ENCODE measurements around the gene DUSP10.

Gene DUSP10

DNA sequence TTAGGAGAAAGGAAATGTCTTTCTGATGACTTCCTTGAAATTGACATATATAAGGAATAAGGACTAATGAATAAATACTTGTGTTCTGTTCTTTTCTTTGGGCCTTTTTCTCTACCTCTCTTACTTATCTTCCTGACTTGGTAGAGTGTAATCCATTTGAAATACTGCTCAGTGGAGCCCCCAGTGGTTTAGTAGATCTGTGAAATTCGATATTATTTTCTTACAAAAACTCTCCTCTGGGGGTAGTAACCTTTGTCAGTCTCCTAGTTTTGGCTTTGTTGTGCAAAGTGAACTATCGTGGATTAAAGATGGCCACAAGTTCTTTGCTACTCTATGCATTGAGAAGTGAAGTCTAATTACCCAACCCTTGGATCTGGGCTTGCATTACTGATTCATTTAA is 48.8 kb downstream of the DUSP10 start:
- no peak for DNase-seq (ENCODE audit: low read depth)

DNA sequence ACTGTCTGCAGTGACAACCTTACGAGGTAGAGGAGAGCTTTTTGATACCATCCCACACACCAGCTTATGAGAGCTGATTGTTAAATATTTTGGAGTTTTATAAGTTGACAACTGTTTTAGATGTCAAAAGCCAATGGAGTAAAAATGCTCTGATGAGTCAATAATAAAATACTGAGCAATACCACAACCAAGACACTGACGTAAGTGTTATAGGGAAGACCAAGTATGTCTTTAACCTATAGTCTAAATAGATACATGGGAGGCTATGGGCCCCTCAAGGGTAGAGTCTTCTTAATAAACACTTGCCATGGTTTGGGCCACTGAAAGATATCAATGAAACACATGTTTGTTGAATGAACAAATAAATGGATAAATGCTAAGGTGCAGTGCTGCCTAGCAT is 49.2 kb downstream of the DUSP10 start:
- DNase-seq (ENCODE audit: low read depth): no peak

DNA sequence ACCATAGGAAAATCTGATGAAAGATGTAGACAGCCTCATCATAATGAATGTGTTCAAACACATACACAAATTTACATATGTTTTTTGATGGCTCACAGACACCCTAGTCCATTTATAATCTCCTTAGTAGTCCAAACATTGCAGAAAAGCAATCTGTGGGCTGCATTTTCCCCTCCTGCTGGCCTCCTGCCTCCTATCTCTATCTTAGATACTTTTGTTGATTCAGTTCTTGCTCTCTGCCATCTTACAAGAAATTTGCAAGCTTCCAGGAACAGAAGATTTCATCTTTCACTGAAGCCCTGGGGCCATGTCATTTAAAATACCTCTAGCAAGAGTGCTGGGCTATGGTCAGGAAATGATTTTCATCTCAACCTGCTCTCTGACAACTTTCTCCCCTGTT is 50.6 kb downstream of the DUSP10 start:
- no peak for DNase-seq (ENCODE audit: low read depth)

DNA sequence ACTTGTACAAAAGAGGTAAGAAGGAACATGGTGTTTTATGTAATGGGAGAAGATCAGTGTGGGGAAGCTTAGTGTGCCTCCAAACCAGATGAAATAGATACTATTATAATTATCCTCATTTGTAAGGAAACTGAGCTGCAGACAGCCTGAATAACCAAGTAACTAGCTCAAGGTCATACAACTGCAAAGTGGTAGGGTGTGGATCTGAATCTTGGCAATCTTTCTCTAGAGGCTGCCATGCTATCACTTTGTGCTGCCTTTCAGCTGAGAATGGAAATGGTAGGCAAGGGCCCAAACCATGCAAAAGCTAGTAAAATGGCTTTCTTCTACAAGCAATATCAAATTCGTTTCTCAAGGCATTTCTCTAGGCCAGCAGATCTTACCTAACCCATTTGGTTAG is 51.0 kb downstream of the DUSP10 start:
- no peak for DNase-seq (ENCODE audit: low read depth)

DNA sequence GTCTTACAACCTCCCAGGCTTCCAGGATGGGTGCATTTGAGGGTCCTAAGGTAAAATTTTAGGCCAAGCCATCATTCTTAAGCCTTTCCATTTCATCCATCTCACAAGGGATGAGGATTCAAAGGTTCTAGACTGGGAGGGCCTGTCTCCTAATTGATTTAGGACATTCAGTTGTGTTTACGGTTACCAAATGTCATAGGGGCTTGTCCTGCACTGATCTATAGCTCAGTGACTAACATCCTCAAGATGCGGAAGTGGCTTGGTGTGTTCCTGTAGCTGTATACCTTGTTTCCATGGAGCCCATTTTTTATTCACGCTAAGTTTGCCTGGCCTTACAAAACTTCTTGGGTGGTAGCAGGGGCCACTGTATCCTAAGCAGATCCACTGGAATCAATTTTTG is 52.8 kb downstream of the DUSP10 start:
- DNase-seq (ENCODE audit: low read depth): no peak

DNA sequence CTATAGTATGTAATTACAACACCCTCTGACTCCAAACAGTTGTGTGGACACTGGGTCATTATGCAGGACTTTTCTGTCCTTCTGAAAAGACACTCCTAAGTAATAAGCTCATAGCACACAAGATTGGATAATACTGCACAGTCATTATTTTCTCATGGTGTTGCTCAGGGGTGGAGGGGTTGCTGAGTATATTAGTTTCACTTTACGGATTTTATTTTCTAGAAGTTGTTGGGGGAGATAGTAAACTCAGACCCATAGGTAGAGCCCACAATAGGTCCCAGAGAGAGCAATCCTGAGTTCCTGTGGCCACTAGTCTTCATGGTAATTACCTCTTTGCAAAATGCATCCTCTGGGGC is 53.4 kb downstream of the DUSP10 start:
- DNase-seq (ENCODE audit: low read depth): no peak

DNA sequence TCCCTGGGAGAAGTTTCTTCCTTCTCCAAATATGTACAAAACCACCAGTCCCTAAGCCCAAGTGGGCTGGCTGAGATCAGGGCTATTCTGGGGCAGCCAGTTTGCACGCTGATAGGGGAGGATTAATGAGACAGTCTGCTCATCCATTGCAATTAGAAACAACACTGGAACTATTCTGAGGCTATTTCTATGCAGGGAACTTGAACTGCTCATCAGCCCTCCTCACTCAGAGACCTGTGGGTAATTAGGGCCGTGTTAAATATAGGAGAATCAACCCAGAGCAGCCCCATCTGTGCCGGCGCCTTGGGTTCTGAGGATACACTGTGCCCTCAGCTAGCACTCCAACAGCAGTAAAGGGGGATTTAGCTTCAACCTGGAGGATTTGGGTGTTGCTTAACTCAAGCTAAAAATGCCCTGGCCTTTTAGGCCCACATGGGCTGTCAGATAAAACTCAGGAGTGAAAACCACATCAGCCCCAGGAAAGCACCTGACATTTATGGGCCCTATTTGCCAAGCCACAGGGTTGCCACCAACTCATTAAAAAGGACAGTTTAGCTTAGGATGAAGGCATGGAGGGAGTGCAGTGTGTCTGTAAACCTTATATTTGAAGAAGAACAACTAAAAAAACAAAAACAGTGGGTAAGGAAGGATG is 53.9 kb downstream of the DUSP10 start:
- no peak for DNase-seq (ENCODE audit: low read depth)

DNA sequence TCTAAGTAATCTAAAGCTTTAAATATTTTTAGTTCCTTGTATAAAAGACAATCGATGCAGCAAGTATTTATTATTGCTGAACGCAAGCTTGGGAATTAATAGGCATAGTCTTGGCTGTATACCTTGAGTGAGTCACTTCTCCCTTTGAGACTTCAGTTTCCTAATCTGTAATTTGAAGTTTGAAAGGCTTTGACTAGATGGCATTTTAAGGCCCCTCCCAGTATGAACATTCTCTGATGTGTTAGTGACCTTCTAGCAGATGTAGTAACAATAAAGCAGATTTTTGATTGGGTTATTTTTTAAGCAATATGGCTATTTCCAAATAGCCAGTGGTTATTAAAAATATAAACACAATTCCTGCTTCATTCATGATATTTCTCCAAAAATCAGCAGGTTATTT is 58.2 kb downstream of the DUSP10 start:
- no peak for DNase-seq (ENCODE audit: low read depth)

DNA sequence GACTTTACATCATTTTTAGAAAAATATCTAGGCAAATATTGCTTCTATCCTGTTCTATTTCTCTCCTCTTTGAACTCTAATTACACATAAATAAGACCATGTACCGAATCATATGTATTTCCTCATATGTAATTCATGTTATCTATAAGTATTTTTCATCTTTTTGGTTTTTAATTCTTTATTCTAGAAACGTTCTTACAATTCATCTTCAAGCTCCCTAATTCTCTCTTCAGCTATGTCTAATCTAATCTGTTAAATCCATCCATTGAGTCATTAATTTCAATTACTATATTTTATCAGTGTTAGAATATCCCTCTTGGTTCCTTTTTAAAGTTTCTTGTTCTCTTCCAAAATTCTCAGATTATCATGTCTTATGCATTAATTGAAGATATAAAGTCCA is 61.8 kb downstream of the DUSP10 start:
- DNase-seq (ENCODE audit: low read depth): no peak

DNA sequence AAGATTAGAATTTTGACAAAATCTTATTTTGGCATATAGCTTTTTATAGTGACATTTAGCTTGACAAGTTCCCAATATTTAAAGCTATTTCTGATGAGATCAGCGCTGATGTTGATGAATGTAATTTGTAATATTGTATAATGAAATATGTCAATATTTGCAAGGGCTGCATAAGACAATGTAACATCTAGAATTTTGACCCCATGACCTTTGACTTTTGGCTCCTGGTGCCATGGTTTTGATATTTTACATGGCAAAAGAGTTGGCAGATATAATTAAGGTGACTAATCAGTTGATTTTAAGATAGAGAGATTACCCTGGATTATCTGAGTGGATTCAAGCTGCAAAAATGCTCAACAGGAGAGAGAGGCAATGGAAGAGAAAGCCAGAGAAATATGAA is 63.9 kb downstream of the DUSP10 start:
- DNase-seq (ENCODE audit: low read depth): no peak

DNA sequence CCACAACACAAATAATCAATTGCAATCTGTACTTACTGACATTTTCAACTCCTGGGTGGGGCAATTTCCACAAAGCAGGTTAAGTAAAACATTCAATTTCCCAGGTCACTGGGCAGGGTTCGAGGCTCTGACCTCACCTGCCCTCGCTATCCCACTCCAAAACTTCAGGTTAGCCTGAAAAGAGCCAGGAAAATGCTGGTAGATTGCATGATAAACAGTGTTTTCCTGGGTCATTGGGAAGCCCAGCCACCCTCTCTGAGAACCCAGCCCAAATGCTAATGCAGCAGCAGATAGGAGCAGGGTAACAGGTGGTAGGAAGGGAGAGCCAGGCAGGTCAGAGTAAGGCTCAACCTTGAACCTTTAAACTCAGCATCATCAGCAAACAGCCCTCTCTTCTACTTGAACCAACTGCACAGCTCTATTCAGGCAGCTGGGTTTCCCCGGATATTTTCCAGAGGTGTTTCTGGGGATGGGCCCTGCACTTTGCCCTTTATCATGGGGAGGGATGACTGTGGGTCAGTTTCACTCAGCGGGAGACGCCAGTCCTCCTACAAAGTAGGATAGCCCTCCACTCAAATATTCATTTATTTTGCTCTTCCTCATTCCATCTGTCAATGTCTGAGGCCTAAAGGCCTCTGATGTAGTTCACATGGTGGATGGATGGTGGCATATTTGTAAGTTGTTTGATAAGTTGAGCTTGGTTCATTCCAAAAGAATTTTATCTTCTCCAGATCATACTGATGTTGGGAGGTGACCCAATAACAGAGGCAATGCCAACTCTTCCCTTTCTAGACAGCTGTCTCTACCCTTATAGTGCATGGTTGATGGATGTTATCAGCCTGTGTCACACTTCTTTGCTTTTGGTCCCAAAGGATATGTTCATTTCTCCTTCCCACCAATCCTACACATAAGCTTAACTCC is 65.7 kb downstream of the DUSP10 start:
- DNase-seq (ENCODE audit: low read depth): no peak

DNA sequence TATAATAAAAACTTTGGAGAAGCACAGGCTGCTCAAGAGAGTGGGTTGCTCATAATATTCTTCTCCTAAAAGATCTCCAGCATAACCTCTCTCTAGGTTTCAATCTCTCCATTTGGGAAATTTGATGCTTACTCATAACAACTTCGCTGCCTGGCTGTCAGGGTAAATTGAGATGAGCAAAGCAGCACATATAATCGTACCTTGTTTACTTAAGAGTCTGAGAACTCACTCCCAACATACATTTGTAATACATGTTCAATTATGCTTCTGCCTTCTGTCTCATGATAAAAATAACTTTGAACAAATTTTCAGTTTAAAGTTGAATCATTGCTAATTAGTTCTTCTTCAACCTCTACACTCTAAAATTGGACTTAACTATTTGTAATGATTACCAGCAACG is 68.9 kb downstream of the DUSP10 start:
- no peak for DNase-seq (ENCODE audit: low read depth)

DNA sequence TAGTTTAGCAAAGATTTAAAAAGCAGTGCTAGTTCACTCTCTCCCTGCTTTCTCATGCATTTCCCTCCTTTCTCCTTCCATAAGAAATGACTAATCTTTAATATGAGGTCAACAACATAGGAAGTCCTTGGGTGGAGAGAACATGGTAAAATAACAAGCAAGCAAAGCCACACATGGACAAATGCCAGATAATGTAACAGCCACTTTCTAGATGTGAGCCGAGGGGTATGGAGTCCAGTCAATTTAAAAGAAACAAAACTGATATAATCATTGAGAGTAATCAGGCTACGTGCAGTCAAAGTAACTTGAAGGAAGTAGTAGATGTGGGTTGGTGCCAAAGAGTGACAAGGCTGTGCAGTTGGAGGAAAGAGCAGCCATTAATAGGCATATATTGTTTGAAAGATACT is 69.6 kb downstream of the DUSP10 start:
- no peak for DNase-seq (ENCODE audit: low read depth)

DNA sequence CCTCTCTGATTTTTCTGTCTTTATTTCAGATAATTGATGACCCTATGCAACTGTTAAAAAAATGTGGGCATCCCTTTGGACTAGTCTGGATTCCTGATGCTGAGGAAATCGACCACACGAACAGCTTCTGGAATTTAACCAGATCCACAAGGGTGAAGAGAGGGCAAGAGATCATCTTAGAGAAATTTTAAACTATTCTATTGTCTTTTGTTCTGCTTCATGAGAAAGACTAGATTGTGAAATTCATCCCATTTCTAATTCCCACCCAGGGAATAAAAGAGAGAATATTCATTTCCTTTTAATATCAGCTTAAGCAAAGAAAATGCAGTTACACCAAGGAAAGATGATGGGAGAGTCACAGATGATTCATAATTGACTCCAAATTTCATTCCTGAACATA is 71.8 kb downstream of the DUSP10 start:
- DNase-seq (ENCODE audit: low read depth): no peak

DNA sequence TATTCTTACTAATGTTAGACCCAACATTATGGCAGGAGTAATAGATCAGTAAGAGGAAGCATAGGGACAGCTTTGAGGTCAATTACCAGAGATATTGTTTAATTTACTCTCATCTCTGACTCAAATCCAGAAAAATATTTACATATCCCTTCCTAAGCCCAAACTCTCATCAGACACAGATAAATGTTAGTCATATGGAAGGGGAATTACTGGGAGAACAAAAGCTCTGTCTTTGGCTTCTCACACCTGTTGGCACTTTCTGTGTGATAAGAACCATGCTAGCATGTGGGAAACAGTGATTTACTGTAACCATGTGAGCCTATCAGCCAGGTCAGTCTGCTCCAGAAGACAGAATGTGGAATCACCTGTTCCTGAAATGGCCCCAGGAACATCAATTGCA is 72.4 kb downstream of the DUSP10 start:
- DNase-seq (ENCODE audit: low read depth): no peak

DNA sequence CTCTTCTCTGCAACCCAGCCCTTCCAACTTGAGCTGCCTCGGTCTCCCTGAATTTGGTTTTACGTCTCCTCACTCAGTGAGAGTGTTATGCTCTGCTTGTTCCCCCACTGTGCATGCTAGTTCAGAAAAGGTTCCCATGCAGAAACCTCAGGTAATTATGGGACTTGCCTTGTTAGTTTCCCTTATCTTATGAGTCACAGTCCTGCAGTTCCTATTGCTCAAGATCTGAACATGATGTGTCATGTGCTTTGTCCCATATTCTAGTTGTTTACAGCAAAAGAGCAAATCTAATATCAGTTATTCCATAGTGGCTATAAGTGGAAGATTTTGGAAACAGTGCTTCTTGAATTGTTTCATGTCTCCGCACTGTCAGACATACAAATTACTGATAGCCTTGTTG is 74.4 kb downstream of the DUSP10 start:
- DNase-seq (ENCODE audit: low read depth): no peak

DNA sequence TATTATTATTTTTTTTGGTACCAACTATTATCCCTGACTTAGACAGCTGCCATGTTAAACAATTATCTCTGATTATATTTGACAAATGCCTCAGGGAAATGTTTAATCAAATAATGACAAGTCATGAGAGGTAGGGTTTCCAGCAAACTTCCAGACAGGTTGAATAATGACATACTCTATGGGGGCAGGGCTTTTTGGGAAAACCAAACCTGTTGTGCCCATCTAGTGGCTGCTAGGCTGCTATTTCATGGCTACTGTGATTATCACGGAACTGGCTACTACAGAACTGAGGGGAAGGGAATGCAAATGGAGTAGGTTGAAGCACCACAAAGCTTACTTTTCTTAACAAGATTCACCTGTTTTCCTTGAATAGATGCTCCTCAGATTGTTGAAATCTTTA is 77.6 kb downstream of the DUSP10 start:
- no peak for DNase-seq (ENCODE audit: low read depth)

DNA sequence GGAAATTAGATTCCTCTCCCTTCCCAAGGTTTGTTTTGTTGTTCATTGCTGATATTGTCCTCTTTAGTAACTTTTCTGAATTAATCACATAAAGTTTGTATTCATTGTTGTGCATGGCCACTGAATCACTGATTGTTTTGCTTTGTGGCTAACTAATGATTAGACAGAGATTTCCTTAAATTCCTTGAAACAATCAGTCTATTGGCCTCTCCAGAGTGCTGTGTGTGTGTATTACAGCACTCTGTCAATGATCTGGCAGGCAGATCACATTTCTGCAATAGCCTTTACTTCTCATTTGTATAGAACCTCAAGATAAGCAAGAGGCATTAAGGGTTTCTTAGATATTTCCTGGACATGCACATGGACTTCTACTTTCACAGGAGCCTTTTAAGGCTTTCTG is 78.6 kb downstream of the DUSP10 start:
- DNase-seq (ENCODE audit: low read depth): no peak

DNA sequence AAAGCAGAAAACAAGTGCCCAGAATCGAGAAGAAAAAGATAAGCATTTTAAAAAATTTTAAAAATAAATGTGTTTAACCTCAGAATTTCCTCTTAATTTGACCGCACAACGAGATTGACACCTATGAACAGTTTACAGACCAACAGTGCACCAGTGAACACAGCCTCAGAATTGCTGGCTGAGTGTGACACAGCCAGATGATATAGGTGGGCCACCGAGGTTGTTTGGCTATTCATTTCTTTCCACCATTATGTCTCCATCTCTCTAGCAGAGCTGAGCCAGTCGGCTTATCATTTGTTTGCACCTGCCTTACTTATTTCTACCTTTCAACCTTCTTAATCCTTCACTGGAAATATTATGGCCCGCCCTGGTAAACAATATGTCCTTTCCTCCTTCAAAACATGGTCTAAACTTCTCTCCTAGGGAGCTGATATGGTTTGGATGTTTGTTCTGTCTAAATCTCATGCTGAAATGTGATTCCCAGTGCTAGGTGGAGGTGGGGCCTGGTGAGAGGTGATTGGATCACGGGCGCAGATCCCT is 86.1 kb downstream of the DUSP10 start:
- no peak for DNase-seq (ENCODE audit: low read depth)
